PFSK-1 (cell line): ENCODE measurements around the gene CFAP157.

Source experiments
- FOXP2 ChIP-seq: optimal IDR thresholded peaks from 2 replicates; pipeline ENCODE3; 2011; ENCODE audit warnings: borderline replicate concordance, control low read depth, inconsistent platforms; ENCODE audit not compliant: insufficient read depth; ENCODE audit errors: extremely low read length, extremely low read depth
- POLR2AphosphoS5 ChIP-seq: IDR thresholded peaks from 2 replicates; pipeline ENCODE4 v1.6.1; 2012; ENCODE audit warnings: low read depth, mild to moderate bottlenecking, control low read depth, low read length, moderate library complexity
- REST ChIP-seq, 2 experiments: IDR thresholded peaks; 2 replicates each; pipeline versions ENCODE4 v1.6.1 to v1.8.0; 2011 to 2012; ENCODE audit warnings: low read depth in 2 of 2, low read length in 2 of 2, control low read depth in 1 of 2, inconsistent platforms in 1 of 2, mild to moderate bottlenecking in 1 of 2, moderate library complexity in 1 of 2; ENCODE audit not compliant: insufficient read depth in 1 of 2
- SIN3A ChIP-seq: IDR thresholded peaks from 2 replicates; pipeline ENCODE4 v1.6.1; 2012; ENCODE audit warnings: mild to moderate bottlenecking, low read length, moderate library complexity, borderline replicate concordance; ENCODE audit not compliant: insufficient read depth
- TAF1 ChIP-seq: IDR thresholded peaks from 2 replicates; pipeline ENCODE4 v1.6.1; 2012; ENCODE audit warnings: low read length, control low read depth, borderline replicate concordance; ENCODE audit not compliant: insufficient read depth

Gene CFAP157

GRCh38 chr9:127753622-127754021 is 46.8 kb downstream of the CFAP157 start:
- no peak for TF ChIP-seq SIN3A
- TF ChIP-seq REST (IDR thresholded peaks at IDR 0.05; ENCODE audit: insufficient read depth in 1 of 2, low read depth in 2 of 2, low read length in 2 of 2), result no peak
- no peak for TF ChIP-seq FOXP2
- no peak for TF ChIP-seq TAF1
- no peak for TF ChIP-seq POLR2AphosphoS5

- TF ChIP-seq REST (IDR thresholded peaks at IDR 0.05; ENCODE audit: insufficient read depth in 1 of 2, low read depth in 2 of 2, low read length in 2 of 2) (no peak), POLR2AphosphoS5 (no peak), TAF1 (no peak), FOXP2 (no peak), SIN3A (no peak)
Observed at GRCh38 chr9:127754099-127755060, 47.6 kb downstream of the CFAP157 start.

- TF ChIP-seq POLR2AphosphoS5 (no peak), TAF1 (no peak), REST (IDR thresholded peaks at IDR 0.05; ENCODE audit: insufficient read depth in 1 of 2, low read depth in 2 of 2, low read length in 2 of 2) (no peak), SIN3A (no peak), FOXP2 (no peak)
Observed at GRCh38 chr9:127755061-127756060, 48.6 kb downstream of the CFAP157 start.

- no peak for TF ChIP-seq TAF1
Observed at GRCh38 chr9:127756233-127756632, 49.4 kb downstream of the CFAP157 start.

- TF ChIP-seq FOXP2 (no peak), REST (IDR thresholded peaks at IDR 0.05; ENCODE audit: insufficient read depth in 1 of 2, low read depth in 2 of 2, low read length in 2 of 2) (no peak), TAF1 (no peak), POLR2AphosphoS5 (no peak), SIN3A (no peak)
Observed at GRCh38 chr9:127758843-127759242, 52.1 kb downstream of the CFAP157 start.
